ENCODE measurements around the gene PLCL2. TPM values are rescaled to one million over a fixed set of nuclear protein-coding genes. Genes with fewer than 3 reads are reported as not detected.

The PLCL2 gene
- total and polyA plus RNA-seq, 2 experiments from 2014 or later: 1.6 to 9.7 TPM

- Mint-ChIP-seq H3K4me3 (no peak overlapping the region), H3K4me1 (peaks cover 30% of the 10 kb centered on the region), H3K27ac (no peak overlapping the region), H3K9me3 (no peaks in the 10 kb centered on the region; the same call in 2 of the 3 replicates), H3K27me3 (ENCODE audit: insufficient read depth, low read depth, poor library complexity) (peaks cover 2% of the 10 kb centered on the region), H3K36me3 (ENCODE audit: low read depth) (peaks cover 4% of the 10 kb centered on the region; the same call in 2 of the 3 replicates)
- H3F3A ChIP-seq (replicated peaks; ENCODE audit: low read depth): no peaks in the 10 kb centered on the region
- H3K9me2 ChIP-seq (ENCODE audit: insufficient read depth): no peaks in the 10 kb centered on the region
- H4K20me1 ChIP-seq (replicated peaks; ENCODE audit: insufficient read depth): no peaks in the 10 kb centered on the region
- no peaks in the 10 kb centered on the region; the same call in 1 of the 2 replicates for H3K36me3 ChIP-seq (ENCODE audit: insufficient read depth)
- no peak overlapping the region for H3K27ac ChIP-seq (ENCODE audit: low read depth)
- H3K4me3 ChIP-seq: no peak overlapping the region
- ATAC-seq (no peak), DNase-seq (ENCODE audit: low spot score) (no peak)
- H3K79me2 ChIP-seq (replicated peaks; ENCODE audit: insufficient read depth): no peaks in the 10 kb centered on the region
- no peaks in the 10 kb centered on the region for H3K27me3 ChIP-seq (ENCODE audit: insufficient read depth)
- peaks cover 14% of the 10 kb centered on the region for H3K4me1 ChIP-seq (ENCODE audit: insufficient read depth)
- H2AFZ ChIP-seq: no peak overlapping the region
- no peak overlapping the region for H3K4me2 ChIP-seq
- TF ChIP-seq, protein P1, sequence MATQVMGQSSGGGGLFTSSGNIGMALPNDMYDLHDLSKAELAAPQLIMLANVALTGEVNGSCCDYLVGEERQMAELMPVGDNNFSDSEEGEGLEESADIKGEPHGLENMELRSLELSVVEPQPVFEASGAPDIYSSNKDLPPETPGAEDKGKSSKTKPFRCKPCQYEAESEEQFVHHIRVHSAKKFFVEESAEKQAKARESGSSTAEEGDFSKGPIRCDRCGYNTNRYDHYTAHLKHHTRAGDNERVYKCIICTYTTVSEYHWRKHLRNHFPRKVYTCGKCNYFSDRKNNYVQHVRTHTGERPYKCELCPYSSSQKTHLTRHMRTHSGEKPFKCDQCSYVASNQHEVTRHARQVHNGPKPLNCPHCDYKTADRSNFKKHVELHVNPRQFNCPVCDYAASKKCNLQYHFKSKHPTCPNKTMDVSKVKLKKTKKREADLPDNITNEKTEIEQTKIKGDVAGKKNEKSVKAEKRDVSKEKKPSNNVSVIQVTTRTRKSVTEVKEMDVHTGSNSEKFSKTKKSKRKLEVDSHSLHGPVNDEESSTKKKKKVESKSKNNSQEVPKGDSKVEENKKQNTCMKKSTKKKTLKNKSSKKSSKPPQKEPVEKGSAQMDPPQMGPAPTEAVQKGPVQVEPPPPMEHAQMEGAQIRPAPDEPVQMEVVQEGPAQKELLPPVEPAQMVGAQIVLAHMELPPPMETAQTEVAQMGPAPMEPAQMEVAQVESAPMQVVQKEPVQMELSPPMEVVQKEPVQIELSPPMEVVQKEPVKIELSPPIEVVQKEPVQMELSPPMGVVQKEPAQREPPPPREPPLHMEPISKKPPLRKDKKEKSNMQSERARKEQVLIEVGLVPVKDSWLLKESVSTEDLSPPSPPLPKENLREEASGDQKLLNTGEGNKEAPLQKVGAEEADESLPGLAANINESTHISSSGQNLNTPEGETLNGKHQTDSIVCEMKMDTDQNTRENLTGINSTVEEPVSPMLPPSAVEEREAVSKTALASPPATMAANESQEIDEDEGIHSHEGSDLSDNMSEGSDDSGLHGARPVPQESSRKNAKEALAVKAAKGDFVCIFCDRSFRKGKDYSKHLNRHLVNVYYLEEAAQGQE (IDR thresholded peaks at IDR 0.05; ENCODE audit: unreplicated experiment): no peak
- no peak for TF ChIP-seq ZNF331 (CRISPR knock-in tag; IDR thresholded peaks at IDR 0.05; ENCODE audit: low read depth)
- no peak for TF ChIP-seq NANOG (IDR thresholded peaks at IDR 0.05; ENCODE audit: borderline replicate concordance)
- no peak for TF ChIP-seq EZH2phosphoT487 (IDR thresholded peaks at IDR 0.05; ENCODE audit: unreplicated experiment)
- TF ChIP-seq POLR2AphosphoS5 (IDR thresholded peaks at IDR 0.05; ENCODE audit: low read depth): no peak
- TF ChIP-seq EZH2 (IDR thresholded peaks at IDR 0.05; ENCODE audit: low read depth, unreplicated experiment): no peak
- TF ChIP-seq JUNB (IDR thresholded peaks at IDR 0.05; ENCODE audit: unreplicated experiment): no peak
- no peak for TF ChIP-seq STAT1 (IDR thresholded peaks at IDR 0.05; ENCODE audit: unreplicated experiment)
- TF ChIP-seq ETS1 (IDR thresholded peaks at IDR 0.05): no peak
- no peak for TF ChIP-seq CREB1 (CRISPR knock-in tag; IDR thresholded peaks at IDR 0.05; ENCODE audit: low read depth)
- TF ChIP-seq ZNF114 (CRISPR knock-in tag; IDR thresholded peaks at IDR 0.05): no peak
- TF ChIP-seq ZNF462 (CRISPR knock-in tag; IDR thresholded peaks at IDR 0.05): no peak
- TF ChIP-seq CTCF (conservative IDR thresholded peaks at IDR 0.05; ENCODE audit: low read depth in 2 of 2): no peak
These were observed 202.8 kb downstream of the PLCL2 start for GRCh38 chr3:17087509-17087908.

Measured in GM23338 (cell line).